ENCODE results near the gene CFAP57. TPM values are rescaled to one million over a fixed set of nuclear protein-coding genes. Genes with fewer than 3 reads are reported as not detected.

The CFAP57 gene
- total and polyA plus RNA-seq, 9 of the 15 experiments (the other 6 are each of a cell fraction or from before 2014, with no cell fraction given): 0.04 to 0.22 (median 0.07) TPM; not detected in 3

DNA sequence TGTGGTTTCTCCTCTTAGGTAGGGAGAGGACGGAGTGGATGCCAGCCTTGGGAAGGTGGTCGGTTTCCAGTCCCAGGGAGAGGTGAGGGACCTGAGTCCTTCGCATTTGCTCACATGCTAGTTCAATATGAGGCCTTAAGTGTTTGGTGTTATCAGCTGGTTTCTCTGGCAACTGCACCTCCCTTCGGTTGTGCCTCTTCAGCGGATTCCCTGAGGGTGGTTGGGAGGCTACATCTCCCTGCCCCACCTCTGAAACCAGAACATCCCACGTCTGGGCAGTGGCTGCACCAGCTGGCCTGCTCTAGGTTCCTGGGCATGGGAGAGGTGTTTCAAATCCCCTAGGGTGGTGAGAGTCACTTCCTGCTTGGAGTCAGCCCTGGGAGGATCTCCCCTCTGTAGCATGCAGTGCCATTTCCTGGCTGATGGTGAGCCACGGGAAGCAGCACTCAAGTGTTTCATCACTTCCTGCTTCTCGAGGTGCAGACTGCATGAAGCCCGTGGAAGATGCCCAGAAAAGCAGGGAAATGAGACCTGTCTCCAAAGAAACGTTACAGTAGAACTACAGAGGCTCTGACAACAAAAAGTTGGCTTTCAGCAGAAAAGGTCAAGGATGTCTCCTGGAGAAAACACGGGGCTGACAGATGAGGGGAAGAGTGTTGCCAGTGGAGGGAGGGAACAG, 102.1 kb downstream of the CFAP57 start (continued):
- TF ChIP-seq, protein P1, sequence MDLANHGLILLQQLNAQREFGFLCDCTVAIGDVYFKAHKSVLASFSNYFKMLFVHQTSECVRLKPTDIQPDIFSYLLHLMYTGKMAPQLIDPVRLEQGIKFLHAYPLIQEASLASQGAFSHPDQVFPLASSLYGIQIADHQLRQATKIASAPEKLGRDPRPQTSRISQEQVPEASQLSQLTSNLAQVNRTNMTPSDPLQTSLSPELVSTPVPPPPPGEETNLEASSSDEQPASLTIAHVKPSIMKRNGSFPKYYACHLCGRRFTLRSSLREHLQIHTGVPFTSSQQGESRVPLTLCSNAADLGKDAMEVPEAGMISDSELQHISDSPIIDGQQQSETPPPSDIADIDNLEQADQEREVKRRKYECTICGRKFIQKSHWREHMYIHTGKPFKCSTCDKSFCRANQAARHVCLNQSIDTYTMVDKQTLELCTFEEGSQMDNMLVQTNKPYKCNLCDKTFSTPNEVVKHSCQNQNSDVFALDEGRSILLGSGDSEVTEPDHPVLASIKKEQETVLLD (IDR thresholded peaks at IDR 0.05): no peak
- TF ChIP-seq NRF1 (conservative IDR thresholded peaks at IDR 0.05 in 1 of 2, IDR thresholded peaks at IDR 0.05 in 1 of 2): no peak
- no peak for TF ChIP-seq DACH1 (IDR thresholded peaks at IDR 0.05; ENCODE audit: partially characterized antibody)
- no peak for TF ChIP-seq ZNF384 (IDR thresholded peaks at IDR 0.05; ENCODE audit: low read depth, low read length)
- no peak for TF ChIP-seq PRPF4 (IDR thresholded peaks at IDR 0.05; ENCODE audit: insufficient read depth, low read depth, low read length, poor library complexity, severe bottlenecking)
- TF ChIP-seq XRCC4 (IDR thresholded peaks at IDR 0.05; ENCODE audit: extremely low read depth, insufficient read depth, insufficient read length): no peak
- no peak for TF ChIP-seq IFI16 (CRISPR knock-in tag; IDR thresholded peaks at IDR 0.05)
- TF ChIP-seq MCM2 (IDR thresholded peaks at IDR 0.05; ENCODE audit: low read depth): no peak
- peak; percentile 82 for TF ChIP-seq L3MBTL2 (IDR thresholded peaks at IDR 0.05)
- TF ChIP-seq U2AF2 (optimal IDR thresholded peaks at IDR 0.05; ENCODE audit: low read depth, low read length): no peak
- no peak for TF ChIP-seq MYC (IDR thresholded peaks at IDR 0.05; ENCODE audit: low read depth, low read length)
- no peak for TF ChIP-seq MYC (CRISPR knock-in tag; IDR thresholded peaks at IDR 0.05; ENCODE audit: borderline replicate concordance, low read depth)
- no peak for TF ChIP-seq GTF2F1 (IDR thresholded peaks at IDR 0.05; ENCODE audit: low read depth, low read length)
- no peak for TF ChIP-seq HDAC2 (IDR thresholded peaks at IDR 0.05)
- no peak for TF ChIP-seq CBX2 (IDR thresholded peaks at IDR 0.05; ENCODE audit: insufficient read depth, low read length, poor library complexity, severe bottlenecking)
- TF ChIP-seq ZNF436 (CRISPR knock-in tag; IDR thresholded peaks at IDR 0.05): no peak
- no peak for TF ChIP-seq FOXA3 (CRISPR knock-in tag; conservative IDR thresholded peaks at IDR 0.05 in 1 of 2, IDR thresholded peaks at IDR 0.05 in 1 of 2)
- no peak for TF ChIP-seq NEUROD1 (IDR thresholded peaks at IDR 0.05; ENCODE audit: borderline replicate concordance, low read depth, low read length, partially characterized antibody)
- TF ChIP-seq ZNF77 (CRISPR knock-in tag; IDR thresholded peaks at IDR 0.05): no peak
- TF ChIP-seq, protein P2, sequence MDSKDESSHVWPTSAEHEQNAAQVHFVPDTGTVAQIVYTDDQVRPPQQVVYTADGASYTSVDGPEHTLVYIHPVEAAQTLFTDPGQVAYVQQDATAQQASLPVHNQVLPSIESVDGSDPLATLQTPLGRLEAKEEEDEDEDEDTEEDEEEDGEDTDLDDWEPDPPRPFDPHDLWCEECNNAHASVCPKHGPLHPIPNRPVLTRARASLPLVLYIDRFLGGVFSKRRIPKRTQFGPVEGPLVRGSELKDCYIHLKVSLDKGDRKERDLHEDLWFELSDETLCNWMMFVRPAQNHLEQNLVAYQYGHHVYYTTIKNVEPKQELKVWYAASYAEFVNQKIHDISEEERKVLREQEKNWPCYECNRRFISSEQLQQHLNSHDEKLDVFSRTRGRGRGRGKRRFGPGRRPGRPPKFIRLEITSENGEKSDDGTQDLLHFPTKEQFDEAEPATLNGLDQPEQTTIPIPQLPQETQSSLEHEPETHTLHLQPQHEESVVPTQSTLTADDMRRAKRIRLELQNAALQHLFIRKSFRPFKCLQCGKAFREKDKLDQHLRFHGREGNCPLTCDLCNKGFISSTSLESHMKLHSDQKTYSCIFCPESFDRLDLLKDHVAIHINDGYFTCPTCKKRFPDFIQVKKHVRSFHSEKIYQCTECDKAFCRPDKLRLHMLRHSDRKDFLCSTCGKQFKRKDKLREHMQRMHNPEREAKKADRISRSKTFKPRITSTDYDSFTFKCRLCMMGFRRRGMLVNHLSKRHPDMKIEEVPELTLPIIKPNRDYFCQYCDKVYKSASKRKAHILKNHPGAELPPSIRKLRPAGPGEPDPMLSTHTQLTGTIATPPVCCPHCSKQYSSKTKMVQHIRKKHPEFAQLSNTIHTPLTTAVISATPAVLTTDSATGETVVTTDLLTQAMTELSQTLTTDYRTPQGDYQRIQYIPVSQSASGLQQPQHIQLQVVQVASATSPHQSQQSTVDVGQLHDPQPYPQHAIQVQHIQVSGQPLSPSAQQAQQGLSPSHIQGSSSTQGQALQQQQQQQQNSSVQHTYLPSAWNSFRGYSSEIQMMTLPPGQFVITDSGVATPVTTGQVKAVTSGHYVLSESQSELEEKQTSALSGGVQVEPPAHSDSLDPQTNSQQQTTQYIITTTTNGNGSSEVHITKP (IDR thresholded peaks at IDR 0.05; ENCODE audit: partially characterized antibody): peak; percentile 87
- TF ChIP-seq, protein P3, sequence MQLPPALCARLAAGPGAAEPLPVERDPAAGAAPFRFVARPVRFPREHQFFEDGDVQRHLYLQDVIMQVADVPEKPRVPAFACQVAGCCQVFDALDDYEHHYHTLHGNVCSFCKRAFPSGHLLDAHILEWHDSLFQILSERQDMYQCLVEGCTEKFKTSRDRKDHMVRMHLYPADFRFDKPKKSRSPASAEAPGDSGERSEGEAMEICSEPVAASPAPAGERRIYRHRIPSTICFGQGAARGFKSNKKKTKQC (CRISPR knock-in tag; IDR thresholded peaks at IDR 0.05): no peak
- TF ChIP-seq ZSCAN29 (IDR thresholded peaks at IDR 0.05): no peak
- no peak for TF ChIP-seq CHD4 (IDR thresholded peaks at IDR 0.05; ENCODE audit: insufficient read depth, insufficient replicate concordance, low read depth, low read length, poor library complexity, severe bottlenecking)

Data from K562 (cell line).